Left ventricle myocardium inferior (tissue), 1 donor: Measurements from ENCODE around the gene XIRP2. TPM values are rescaled to one million over a fixed set of nuclear protein-coding genes. Genes with fewer than 3 reads are reported as not detected.
"Not testable (repeated sequence)": the region's sequence is repeated elsewhere in the genome, so short reads cannot be mapped to it uniquely, and the experiment has no call there.

Source experiments
- DNase-seq: peaks from one replicate; pipeline ENCODE4 v3.0.0-alpha.2; 2020
- H3K27ac ChIP-seq: fragments of 200-600 bp; replicated peaks from 2 replicates; pipeline ENCODE4 v1.8.0; 2021
- H3K27me3 ChIP-seq: fragments of 200-600 bp; 2 replicates; pipeline ENCODE4 v1.8.0; 2021; ENCODE audit warnings: low read depth
- H3K36me3 ChIP-seq: fragments of 200-600 bp; 2 replicates; pipeline ENCODE4 v1.8.0; 2021
- H3K4me1 ChIP-seq: fragments of 200-600 bp; 2 replicates; pipeline ENCODE4 v1.8.0; 2021
- H3K4me3 ChIP-seq: fragments of 200-600 bp; 2 replicates; pipeline ENCODE4 v1.8.0; 2021; ENCODE audit warnings: mild to moderate bottlenecking, moderate library complexity
- H3K9me3 ChIP-seq: fragments of 200-600 bp; replicated peaks from 2 replicates; pipeline ENCODE4 v1.8.0; 2021
- intact Hi-C: fragments of 100-400 bp; cut with micrococcal nuclease; formaldehyde crosslinking; loops from one replicate; pipeline ENCODE4 v1.11.0; 2022
- total RNA-seq: library from RNA; stranded (reverse); fragmentation: NEBNext Ultra II Directional; extraction: Animal tissue kit (Norgen Biotek cat#: 25700); gene quantifications from one replicate; pipeline ENCODE4 v1.2.1, GENCODE V29; 2021
- TF ChIP-seq, protein P1 (sequence below): fragments of 200-600 bp; IDR thresholded peaks from 2 replicates; pipeline ENCODE4 v1.8.0; 2021; ENCODE audit warnings: antibody characterized with exemption, mild to moderate bottlenecking, borderline replicate concordance
- donor health status: DM: no; HTN: yes; CAD: no; lungs with severe emphysema.

The XIRP2 gene
- total RNA-seq, 1 donor from 2014 or later, result 364 TPM

- Histone ChIP-seq H3K4me1 (no peaks in the 10 kb centered on the region), H3K9me3 (peaks cover 5% of the 10 kb centered on the region), H3K27ac (no peak overlapping the region), H3K27me3 (no peaks in the 10 kb centered on the region), H3K4me3 (no peak overlapping the region), H3K36me3 (no peaks in the 10 kb centered on the region)
- intact Hi-C loops, result no loop called here
- TF ChIP-seq, protein P1, sequence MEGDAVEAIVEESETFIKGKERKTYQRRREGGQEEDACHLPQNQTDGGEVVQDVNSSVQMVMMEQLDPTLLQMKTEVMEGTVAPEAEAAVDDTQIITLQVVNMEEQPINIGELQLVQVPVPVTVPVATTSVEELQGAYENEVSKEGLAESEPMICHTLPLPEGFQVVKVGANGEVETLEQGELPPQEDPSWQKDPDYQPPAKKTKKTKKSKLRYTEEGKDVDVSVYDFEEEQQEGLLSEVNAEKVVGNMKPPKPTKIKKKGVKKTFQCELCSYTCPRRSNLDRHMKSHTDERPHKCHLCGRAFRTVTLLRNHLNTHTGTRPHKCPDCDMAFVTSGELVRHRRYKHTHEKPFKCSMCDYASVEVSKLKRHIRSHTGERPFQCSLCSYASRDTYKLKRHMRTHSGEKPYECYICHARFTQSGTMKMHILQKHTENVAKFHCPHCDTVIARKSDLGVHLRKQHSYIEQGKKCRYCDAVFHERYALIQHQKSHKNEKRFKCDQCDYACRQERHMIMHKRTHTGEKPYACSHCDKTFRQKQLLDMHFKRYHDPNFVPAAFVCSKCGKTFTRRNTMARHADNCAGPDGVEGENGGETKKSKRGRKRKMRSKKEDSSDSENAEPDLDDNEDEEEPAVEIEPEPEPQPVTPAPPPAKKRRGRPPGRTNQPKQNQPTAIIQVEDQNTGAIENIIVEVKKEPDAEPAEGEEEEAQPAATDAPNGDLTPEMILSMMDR, result no peak
- DNase-seq, result no peak
Observed at GRCh38 chr2:167103028-167103756, 214.9 kb downstream of the XIRP2 start.

DNA sequence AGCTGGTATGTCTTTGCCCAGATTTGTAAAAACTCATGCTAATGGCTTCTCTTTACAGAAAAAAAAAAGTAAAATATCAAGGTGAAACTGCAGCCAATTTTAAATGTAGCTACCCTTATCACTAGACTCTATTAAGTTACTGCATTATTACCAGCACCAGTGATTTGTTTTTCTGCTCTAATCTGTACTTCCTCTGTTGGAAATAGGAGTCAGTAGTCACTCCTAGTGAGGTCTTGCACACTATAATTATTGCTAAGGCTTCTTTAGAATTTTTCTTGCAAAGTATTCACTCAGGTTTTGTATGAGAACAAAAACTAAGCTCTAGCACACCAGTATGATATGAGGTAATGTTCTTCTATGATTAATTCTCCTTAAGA is 215.5 kb downstream of the XIRP2 start:
- no peaks in the 10 kb centered on the region for H3K36me3 ChIP-seq
- intact Hi-C loops, result no loop called here

DNA sequence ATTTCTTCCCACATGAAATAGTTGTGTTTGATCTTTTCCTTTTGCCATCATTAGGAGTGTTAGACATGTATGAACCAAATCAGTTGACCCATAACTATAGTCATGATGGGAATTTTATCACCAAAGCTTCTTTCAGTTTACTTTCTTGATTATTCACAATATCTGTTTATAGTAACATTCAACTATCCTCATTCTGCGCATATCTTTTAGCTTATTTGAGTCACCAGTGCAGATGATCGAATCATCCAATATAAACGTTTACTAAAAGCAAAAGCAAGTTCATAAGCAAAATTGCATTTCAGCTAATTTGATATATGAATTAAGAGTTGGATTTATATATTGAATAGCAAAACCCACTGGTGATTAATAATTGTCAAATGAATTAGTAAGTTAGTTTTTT is 216.4 kb downstream of the XIRP2 start:
- Histone ChIP-seq H3K4me3 (no peak overlapping the region), H3K27ac (no peak overlapping the region), H3K36me3 (no peaks in the 10 kb centered on the region), H3K27me3 (no peaks in the 10 kb centered on the region), H3K4me1 (no peaks in the 10 kb centered on the region), H3K9me3 (peaks cover 5% of the 10 kb centered on the region)
- DNase-seq, result no peak
- intact Hi-C loops, result no loop called here
- TF ChIP-seq, protein P1, result no peak

More for the DNA sequence above, 215.5 kb downstream of the XIRP2 start:
- no peak for DNase-seq
- Histone ChIP-seq H3K27me3 (no peaks in the 10 kb centered on the region), H3K9me3 (peaks cover 5% of the 10 kb centered on the region), H3K4me1 (no peaks in the 10 kb centered on the region), H3K27ac (no peak overlapping the region), H3K4me3 (no peak overlapping the region)
- TF ChIP-seq, protein P1, result no peak

DNA sequence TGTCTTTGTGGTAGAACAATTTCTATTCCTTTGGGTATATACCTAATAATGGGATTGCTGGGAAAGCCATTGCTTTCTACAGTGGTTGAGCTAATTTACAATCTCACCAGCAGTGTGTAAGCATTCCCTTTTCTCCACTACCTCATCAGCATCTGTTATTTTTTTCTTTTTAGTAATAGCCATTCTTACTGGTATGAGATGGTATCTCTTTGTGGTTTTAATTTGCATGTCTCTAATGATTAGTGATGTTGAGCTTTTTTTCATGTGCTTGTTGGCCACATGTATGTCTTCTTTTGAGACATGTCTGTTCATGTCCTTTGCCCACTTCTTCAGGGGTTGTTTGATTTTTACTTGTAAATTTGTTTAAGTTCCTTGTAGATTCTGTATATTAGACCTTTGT is 221.4 kb downstream of the XIRP2 start:
- intact Hi-C loops, H3K4me1 ChIP-seq, H3K4me3 ChIP-seq: not testable (repeated sequence)

DNA sequence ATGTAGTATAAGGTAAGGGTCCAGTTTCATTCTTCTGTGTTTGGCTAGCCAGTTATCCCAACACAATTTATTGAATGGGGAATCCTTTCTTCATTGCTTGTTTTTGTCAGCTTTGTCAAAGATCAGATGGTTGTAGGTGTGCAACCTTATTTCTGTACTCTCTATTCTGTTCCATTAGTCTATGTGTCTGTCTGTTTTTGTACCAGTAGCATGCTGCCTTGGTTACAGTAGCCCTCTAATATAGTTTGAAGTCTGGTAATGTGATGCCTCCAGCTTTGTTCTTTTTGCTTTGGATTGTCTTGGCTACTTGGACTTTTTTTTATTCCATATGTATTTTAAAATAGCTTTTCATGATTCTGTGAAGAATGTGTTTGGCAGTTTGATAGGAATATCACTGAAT is 222.1 kb downstream of the XIRP2 start:
- Histone ChIP-seq H3K36me3 (no peaks in the 10 kb centered on the region), H3K9me3 (peaks cover 5% of the 10 kb centered on the region), H3K27me3 (no peaks in the 10 kb centered on the region), H3K4me3 (no peak overlapping the region), H3K4me1 (no peaks in the 10 kb centered on the region), H3K27ac (no peak overlapping the region)
- intact Hi-C loops, result no loop called here
- no peak for DNase-seq
- TF ChIP-seq, protein P1, result no peak

More for the DNA sequence above, 221.4 kb downstream of the XIRP2 start:
- not testable (repeated sequence) for H3K9me3 ChIP-seq, DNase-seq, H3K27ac ChIP-seq, H3K36me3 ChIP-seq, H3K27me3 ChIP-seq

- Histone ChIP-seq H3K9me3 (no peaks in the 10 kb centered on the region), H3K4me3 (no peak overlapping the region), H3K36me3 (no peaks in the 10 kb centered on the region), H3K4me1 (no peaks in the 10 kb centered on the region), H3K27me3 (no peaks in the 10 kb centered on the region), H3K27ac (no peak overlapping the region)
- TF ChIP-seq, protein P1, result no peak
- DNase-seq, result no peak
- intact Hi-C loops, result no loop called here
Observed at GRCh38 chr2:167114018-167114417, 225.7 kb downstream of the XIRP2 start.
